Uterus (tissue), 4 donors: ENCODE results near the gene WDR7. TPM values are rescaled to one million over a fixed set of nuclear protein-coding genes. Genes with fewer than 3 reads are reported as not detected.

Experiments
- DNase-seq, 2 donors: peaks; one replicate each; pipeline ENCODE4 v3.0.0-alpha.2; 2019 to 2020
- H3K27ac ChIP-seq, 2 donors: fragments of 200-600 bp; sonication (generic); 1 replicate in 1 of 2; 2 replicates in 1 of 2; pipeline ENCODE4 v1.5.1; 2016 to 2018
- H3K27me3 ChIP-seq, 2 donors: fragments of 200-600 bp; sonication (generic); one replicate each; pipeline ENCODE4 v1.5.1; 2018 to 2019; ENCODE audit warnings: control low read depth in 1 of 2
- H3K36me3 ChIP-seq, 2 donors: fragments of 200-600 bp; sonication (generic); one replicate each; pipeline ENCODE4 v1.5.1; 2019; ENCODE audit warnings: control low read depth in 1 of 2
- H3K4me1 ChIP-seq, 2 donors: fragments of 200-600 bp; sonication (generic); one replicate each; pipeline ENCODE4 v1.5.1; 2018 to 2019; ENCODE audit warnings: control low read depth in 1 of 2
- H3K4me3 ChIP-seq, 2 donors: fragments of 200-600 bp; sonication (generic); 1 replicate in 1 of 2; 2 replicates in 1 of 2; pipeline ENCODE4 v1.5.1; 2018 to 2019; ENCODE audit warnings: mild to moderate bottlenecking in 1 of 2
- H3K9me3 ChIP-seq, 2 donors: fragments of 200-600 bp; sonication (generic); one replicate each; pipeline ENCODE4 v1.5.1; 2019; ENCODE audit warnings: control low read depth in 1 of 2
- CTCF ChIP-seq, 4 experiments: fragments of 200-600 bp in 2 of 4; fragments of 450-650 bp in 2 of 4; sonication (generic) in 2 of 4; IDR thresholded peaks; one replicate each; pipeline ENCODE4 v1.5.1; 2016 to 2019; ENCODE audit warnings: antibody characterized with exemption in 4 of 4, mild to moderate bottlenecking in 2 of 4, moderate library complexity in 1 of 4
- POLR2A ChIP-seq, 2 donors: fragments of 450-650 bp; IDR thresholded peaks; one replicate each; pipeline ENCODE4 v1.6.1; 2016; ENCODE audit warnings: antibody characterized with exemption in 2 of 2, mild to moderate bottlenecking in 1 of 2, moderate library complexity in 1 of 2
- intact Hi-C: fragments of 100-400 bp; cut with DNase I; formaldehyde crosslinking; loops from one replicate; pipeline ENCODE4 v1.15.1; 2023; ENCODE audit warnings: low total_unique reads
- total RNA-seq, 4 donors: library from RNA; depleted of rRNA in 3 of 4; stranded (reverse); fragments of >200 nt in 3 of 4; gene quantifications; one replicate each; pipeline versions ENCODE4 v1.1.0 to v1.2.4, GENCODE V29; 2014 to 2023
- donor health status: DM: yes; HTN: yes; CAD: no.

The WDR7 gene
- total RNA-seq, 4 donors from 2014 or later = 19.2 to 66.2 (median 33.8) TPM

- no peaks in the 10 kb centered on the region for H3K9me3 ChIP-seq
- no peaks in the 10 kb centered on the region for H3K4me1 ChIP-seq
- TF ChIP-seq CTCF (IDR thresholded peaks at IDR 0.05) = no peak
- no peak for TF ChIP-seq POLR2A (IDR thresholded peaks at IDR 0.05)
- intact Hi-C loops = no loop called here
- H3K36me3 ChIP-seq = no peaks in the 10 kb centered on the region
- no peak overlapping the region for H3K4me3 ChIP-seq
- H3K27me3 ChIP-seq = no peaks in the 10 kb centered on the region
- H3K27ac ChIP-seq = no peak overlapping the region
- no peak for DNase-seq
Measured at GRCh38 chr18:56709463-56709862, 58.3 kb downstream of the WDR7 start.

GRCh38 chr18:56711708-56712445 lies 60.7 kb downstream of the WDR7 start:
- TF ChIP-seq POLR2A (IDR thresholded peaks at IDR 0.05) (no peak), CTCF (IDR thresholded peaks at IDR 0.05) (no peak)
- intact Hi-C loops = no loop called here

GRCh38 chr18:56712761-56713160 lies 61.6 kb downstream of the WDR7 start:
- Histone ChIP-seq H3K27ac (no peak overlapping the region), H3K27me3 (no peaks in the 10 kb centered on the region), H3K4me3 (no peak overlapping the region), H3K9me3 (no peaks in the 10 kb centered on the region), H3K36me3 (no peaks in the 10 kb centered on the region), H3K4me1 (no peaks in the 10 kb centered on the region)
- TF ChIP-seq CTCF (IDR thresholded peaks at IDR 0.05) (no peak), POLR2A (IDR thresholded peaks at IDR 0.05) (no peak)
- intact Hi-C loops = no loop called here
- no peak for DNase-seq

More at GRCh38 chr18:56711708-56712445, 60.7 kb downstream of the WDR7 start:
- Histone ChIP-seq H3K4me3 (no peak overlapping the region), H3K36me3 (no peaks in the 10 kb centered on the region), H3K4me1 (no peaks in the 10 kb centered on the region), H3K27ac (no peak overlapping the region), H3K9me3 (no peaks in the 10 kb centered on the region), H3K27me3 (no peaks in the 10 kb centered on the region)
- no peak for DNase-seq

- Histone ChIP-seq H3K36me3 (no peaks in the 10 kb centered on the region), H3K9me3 (no peaks in the 10 kb centered on the region), H3K27me3 (no peaks in the 10 kb centered on the region), H3K4me3 (no peak overlapping the region), H3K4me1 (no peaks in the 10 kb centered on the region), H3K27ac (no peak overlapping the region)
- TF ChIP-seq CTCF (IDR thresholded peaks at IDR 0.05) = no peak
- no peak for DNase-seq
- intact Hi-C loops = no loop called here
Measured at GRCh38 chr18:56715121-56715520, 64.0 kb downstream of the WDR7 start.

GRCh38 chr18:56716692-56717146 lies 65.6 kb downstream of the WDR7 start:
- no peaks in the 10 kb centered on the region for H3K27me3 ChIP-seq
- H3K27ac ChIP-seq = no peak overlapping the region
- H3K4me1 ChIP-seq = no peaks in the 10 kb centered on the region
- TF ChIP-seq POLR2A (IDR thresholded peaks at IDR 0.05) (no peak), CTCF (IDR thresholded peaks at IDR 0.05) (no peak)
- no peak for DNase-seq
- no peaks in the 10 kb centered on the region for H3K36me3 ChIP-seq
- H3K9me3 ChIP-seq = no peaks in the 10 kb centered on the region
- intact Hi-C loops = no loop called here
- H3K4me3 ChIP-seq = no peak overlapping the region
